A549 (cell line): Measurements from ENCODE around the gene RAPGEF6.

ENCODE experiments used
- EP300 ChIP-seq, 2 experiments: fragments of >200 bp; sonication (Bioruptor Twin); formaldehyde crosslinking; IDR thresholded peaks; 2 replicates in 1 of 2; 3 replicates in 1 of 2; pipeline ENCODE4 v1.6.1; 2016 to 2017
- HOXB5 ChIP-seq: fragments of 250-450 bp; sonication (Bioruptor Pico); IDR thresholded peaks from 2 replicates; pipeline ENCODE4 v1.5.0; 2020; ENCODE audit warnings: mild to moderate bottlenecking, moderate library complexity
- RNF2 ChIP-seq: fragments of 200-600 bp; sonication (generic); IDR thresholded peaks from 2 replicates; pipeline ENCODE4 v1.6.1; 2016; ENCODE audit warnings: low read depth, mild to moderate bottlenecking, antibody characterized with exemption, moderate library complexity, borderline replicate concordance
- TF ChIP-seq, protein P1 (sequence below): IDR thresholded peaks from 2 replicates; pipeline ENCODE4 v1.6.1; 2012
- TF ChIP-seq, protein P2 (sequence below): fragments of 200-600 bp; sonication (generic); IDR thresholded peaks from 2 replicates; pipeline ENCODE4 v1.6.1; 2016; ENCODE audit warnings: antibody characterized with exemption, mild to moderate bottlenecking, moderate library complexity

DNA sequence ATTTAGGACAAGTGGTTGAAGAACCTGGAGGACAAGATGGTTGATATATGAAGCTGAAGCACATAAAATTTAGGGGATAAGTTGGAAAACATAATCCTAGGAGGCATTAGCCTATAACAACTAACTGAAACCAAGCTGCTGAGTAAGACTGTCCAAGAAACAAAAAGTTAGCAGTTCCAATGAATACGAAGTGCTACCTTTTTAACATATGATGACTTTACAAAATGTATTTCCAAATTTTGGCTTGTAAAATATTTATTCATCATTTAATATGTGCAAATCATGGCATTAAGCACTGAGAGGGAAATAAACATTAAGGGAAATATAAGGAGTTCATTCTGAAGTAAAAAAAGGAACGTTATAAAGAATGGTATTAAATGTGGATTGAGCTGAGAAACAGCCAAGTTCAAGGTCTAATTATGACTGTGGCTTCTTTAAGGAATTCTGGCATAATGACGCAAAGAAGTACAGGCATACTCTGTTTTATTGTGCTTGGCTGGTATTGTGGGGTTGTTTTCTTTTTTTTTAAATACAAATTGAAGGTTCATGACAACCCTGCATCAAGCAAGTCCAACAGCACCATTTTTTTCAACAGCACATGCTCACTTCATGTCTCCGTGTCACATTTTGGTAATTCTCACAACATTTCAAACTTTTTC is 7.7 kb downstream of the RAPGEF6 start:
- TF ChIP-seq EP300 (IDR thresholded peaks at IDR 0.05) (no peak), RNF2 (no peak), HOXB5 (no peak)
- TF ChIP-seq, protein P1, sequence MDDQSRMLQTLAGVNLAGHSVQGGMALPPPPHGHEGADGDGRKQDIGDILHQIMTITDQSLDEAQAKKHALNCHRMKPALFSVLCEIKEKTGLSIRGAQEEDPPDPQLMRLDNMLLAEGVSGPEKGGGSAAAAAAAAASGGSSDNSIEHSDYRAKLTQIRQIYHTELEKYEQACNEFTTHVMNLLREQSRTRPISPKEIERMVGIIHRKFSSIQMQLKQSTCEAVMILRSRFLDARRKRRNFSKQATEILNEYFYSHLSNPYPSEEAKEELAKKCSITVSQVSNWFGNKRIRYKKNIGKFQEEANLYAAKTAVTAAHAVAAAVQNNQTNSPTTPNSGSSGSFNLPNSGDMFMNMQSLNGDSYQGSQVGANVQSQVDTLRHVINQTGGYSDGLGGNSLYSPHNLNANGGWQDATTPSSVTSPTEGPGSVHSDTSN, result no peak
- TF ChIP-seq, protein P2, sequence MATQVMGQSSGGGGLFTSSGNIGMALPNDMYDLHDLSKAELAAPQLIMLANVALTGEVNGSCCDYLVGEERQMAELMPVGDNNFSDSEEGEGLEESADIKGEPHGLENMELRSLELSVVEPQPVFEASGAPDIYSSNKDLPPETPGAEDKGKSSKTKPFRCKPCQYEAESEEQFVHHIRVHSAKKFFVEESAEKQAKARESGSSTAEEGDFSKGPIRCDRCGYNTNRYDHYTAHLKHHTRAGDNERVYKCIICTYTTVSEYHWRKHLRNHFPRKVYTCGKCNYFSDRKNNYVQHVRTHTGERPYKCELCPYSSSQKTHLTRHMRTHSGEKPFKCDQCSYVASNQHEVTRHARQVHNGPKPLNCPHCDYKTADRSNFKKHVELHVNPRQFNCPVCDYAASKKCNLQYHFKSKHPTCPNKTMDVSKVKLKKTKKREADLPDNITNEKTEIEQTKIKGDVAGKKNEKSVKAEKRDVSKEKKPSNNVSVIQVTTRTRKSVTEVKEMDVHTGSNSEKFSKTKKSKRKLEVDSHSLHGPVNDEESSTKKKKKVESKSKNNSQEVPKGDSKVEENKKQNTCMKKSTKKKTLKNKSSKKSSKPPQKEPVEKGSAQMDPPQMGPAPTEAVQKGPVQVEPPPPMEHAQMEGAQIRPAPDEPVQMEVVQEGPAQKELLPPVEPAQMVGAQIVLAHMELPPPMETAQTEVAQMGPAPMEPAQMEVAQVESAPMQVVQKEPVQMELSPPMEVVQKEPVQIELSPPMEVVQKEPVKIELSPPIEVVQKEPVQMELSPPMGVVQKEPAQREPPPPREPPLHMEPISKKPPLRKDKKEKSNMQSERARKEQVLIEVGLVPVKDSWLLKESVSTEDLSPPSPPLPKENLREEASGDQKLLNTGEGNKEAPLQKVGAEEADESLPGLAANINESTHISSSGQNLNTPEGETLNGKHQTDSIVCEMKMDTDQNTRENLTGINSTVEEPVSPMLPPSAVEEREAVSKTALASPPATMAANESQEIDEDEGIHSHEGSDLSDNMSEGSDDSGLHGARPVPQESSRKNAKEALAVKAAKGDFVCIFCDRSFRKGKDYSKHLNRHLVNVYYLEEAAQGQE, result no peak
